Muscle of leg (tissue), 11 donors: ENCODE results near the gene ARFGEF3. TPM values are rescaled to one million over a fixed set of nuclear protein-coding genes. Genes with fewer than 3 reads are reported as not detected.

Experiments used
- DNase-seq: peaks from one replicate; pipeline ENCODE4 v3.0.0; 2013
- H3K27ac ChIP-seq: one replicate; pipeline ENCODE4 v1.5.1; 2013; ENCODE audit warnings: mild to moderate bottlenecking, low read length, control low read depth
- H3K27me3 ChIP-seq: one replicate; pipeline ENCODE4 v1.6.1; 2013; ENCODE audit warnings: low read length; ENCODE audit not compliant: control insufficient read depth, insufficient read depth
- H3K36me3 ChIP-seq: one replicate; pipeline ENCODE4 v1.6.1; 2013; ENCODE audit warnings: low read length; ENCODE audit not compliant: control insufficient read depth, insufficient read depth
- H3K4me1 ChIP-seq: one replicate; pipeline ENCODE4 v1.6.1; 2013; ENCODE audit warnings: low read length; ENCODE audit not compliant: control insufficient read depth, insufficient read depth
- H3K4me3 ChIP-seq: one replicate; pipeline ENCODE4 v1.5.1; 2013; ENCODE audit warnings: low read length, control low read depth
- H3K9me3 ChIP-seq: replicated peaks from 2 replicates; pipeline ENCODE4 v1.6.1; 2013; ENCODE audit warnings: low read depth, low read length; ENCODE audit not compliant: control insufficient read depth
- WGBS: methylation state at CpG from one replicate; pipeline ENCODE4 v1.1.5; 2013; ENCODE audit warnings: missing lambda C conversion rate; ENCODE audit not compliant: insufficient coverage; 5-methylcytosine and 5-hydroxymethylcytosine counted together
- polyA plus RNA-seq, 8 donors: library from polyadenylated mRNA; unstranded; fragments of 120-200 nt; gene quantifications; one replicate each; pipeline versions ENCODE4 v1.2.1 to v1.2.3, GENCODE V29; 2013; ENCODE audit warnings: inconsistent platforms in 1 of 8, low replicate concordance in 1 of 8; ENCODE audit not compliant: insufficient read length in 8 of 8, insufficient read depth in 1 of 8
- total RNA-seq: library from RNA; stranded (reverse); fragments of 120-200 nt; gene quantifications from one replicate; pipeline ENCODE4 v1.2.4, GENCODE V29; 2013

The ARFGEF3 gene
- total and polyA plus RNA-seq, 9 donors = 0.21 to 1.6 (median 0.81) TPM

DNA sequence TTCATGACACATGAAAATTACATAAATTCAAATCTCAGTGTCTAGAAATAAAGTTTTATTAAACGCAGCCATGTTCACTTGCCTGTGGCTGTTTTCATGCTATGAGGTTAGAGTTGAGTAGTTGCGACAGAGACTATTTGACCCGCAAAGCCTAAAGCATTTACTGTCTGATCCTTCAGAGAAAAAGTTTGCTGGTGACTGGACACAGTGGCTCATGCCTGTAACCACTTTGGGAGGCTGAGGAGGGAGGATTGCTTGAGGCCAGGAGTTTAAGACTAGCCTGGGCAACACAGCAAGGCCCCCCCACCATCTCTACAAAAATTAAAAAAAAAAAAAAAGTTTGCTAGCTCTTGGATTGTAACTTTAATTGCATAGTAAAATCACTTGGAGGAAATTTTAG is 225.2 kb downstream of the ARFGEF3 start:
- H3K36me3 ChIP-seq = no peaks in the 10 kb centered on the region
- DNase-seq = no peak
- no peak overlapping the region for H3K4me3 ChIP-seq
- H3K9me3 ChIP-seq = no peaks in the 10 kb centered on the region
- H3K27me3 ChIP-seq = no peaks in the 10 kb centered on the region
- no CpG with 5 or more reads among the region's 3 CpGs for WGBS
- H3K4me1 ChIP-seq = no peaks in the 10 kb centered on the region
- no peak overlapping the region for H3K27ac ChIP-seq

DNA sequence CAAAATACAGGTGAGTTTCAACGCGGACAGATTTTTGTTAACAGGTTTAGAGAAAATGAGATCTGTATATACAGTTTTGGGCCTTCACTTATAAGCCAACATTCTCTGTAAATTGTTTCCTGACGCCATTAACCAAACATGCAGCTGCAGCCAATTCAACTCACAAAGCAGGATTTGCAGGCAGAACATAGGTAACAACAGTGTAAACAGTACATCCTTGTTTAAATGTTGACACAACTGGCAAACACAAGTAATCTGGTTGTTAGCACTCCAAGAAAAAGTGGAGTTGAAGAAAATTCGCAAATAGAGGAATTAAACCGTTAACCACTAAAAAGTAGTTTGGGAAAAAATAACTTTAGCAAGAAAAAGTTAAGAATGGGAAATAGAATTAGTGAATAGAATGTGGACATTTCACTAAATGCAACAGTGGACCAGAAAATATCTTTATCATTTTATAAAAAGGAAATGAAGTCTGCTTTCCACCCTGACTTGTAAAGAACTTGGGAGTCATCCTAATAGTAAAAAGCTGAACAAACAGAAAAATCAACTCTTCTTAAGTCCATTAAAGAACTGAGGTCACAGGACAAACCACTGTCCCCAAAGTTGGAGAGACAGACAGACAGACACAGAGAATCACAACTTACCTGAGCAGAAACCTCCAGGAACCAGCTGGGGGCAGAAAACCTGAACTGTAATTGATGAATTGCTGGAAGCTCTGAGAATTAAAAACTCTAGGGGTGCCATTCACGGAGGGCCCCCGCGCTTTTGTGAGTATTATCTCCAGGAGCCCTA is 226.0 kb downstream of the ARFGEF3 start:
- WGBS = no CpG with 5 or more reads among the region's 8 CpGs
- Histone ChIP-seq H3K36me3 (no peaks in the 10 kb centered on the region), H3K4me1 (no peaks in the 10 kb centered on the region), H3K27ac (no peak overlapping the region), H3K27me3 (no peaks in the 10 kb centered on the region), H3K9me3 (no peaks in the 10 kb centered on the region), H3K4me3 (no peak overlapping the region)
- DNase-seq = no peak

DNA sequence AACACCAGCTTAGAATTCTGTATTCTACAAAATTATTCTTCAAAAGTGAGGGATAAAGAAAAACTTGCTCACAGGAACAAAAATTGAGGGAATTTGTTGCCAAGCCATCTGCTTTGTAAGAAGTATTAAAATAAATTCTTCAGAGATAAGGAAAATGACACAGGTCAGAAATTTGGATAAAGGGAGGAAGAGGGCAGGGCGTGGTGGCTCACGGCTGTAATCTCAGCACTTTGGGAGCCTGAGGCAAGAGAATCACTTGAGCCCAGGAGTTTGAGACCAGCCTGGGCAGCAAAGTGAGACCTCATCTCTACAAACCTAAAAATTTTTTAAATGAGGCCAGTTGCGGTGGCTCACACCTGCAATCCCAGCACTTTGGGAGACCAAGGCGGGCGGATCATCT is 227.8 kb downstream of the ARFGEF3 start:
- DNase-seq = no peak
- Histone ChIP-seq H3K36me3 (no peaks in the 10 kb centered on the region), H3K27ac (no peak overlapping the region), H3K4me1 (no peaks in the 10 kb centered on the region), H3K27me3 (no peaks in the 10 kb centered on the region), H3K4me3 (no peak overlapping the region), H3K9me3 (no peaks in the 10 kb centered on the region)
- 93% methylated on average over 2 of the region's 5 CpGs for WGBS

Other genes starting within 250 kb of the ARFGEF3 start
- gene PERP, start 54.5 kb upstream of the ARFGEF3 start, total RNA-seq = 1.1 TPM
- 10 to 100 TPM in 1 of 8 donors, 1 to 10 TPM in 4, under 1 TPM in 3; 0.44 to 28.8 (median 1.6) TPM for gene PERP, start 54.5 kb upstream of the ARFGEF3 start, polyA plus RNA-seq
- gene PBOV1, start 56.6 kb downstream of the ARFGEF3 start, total RNA-seq = not detected
- gene PBOV1, start 56.6 kb downstream of the ARFGEF3 start, polyA plus RNA-seq = under 1 TPM in 2 of 8 donors, not detected in 6; 0.07 to 0.10 TPM
- gene SMIM28, start 216.0 kb downstream of the ARFGEF3 start, total RNA-seq = not detected
- not detected for gene SMIM28, start 216.0 kb downstream of the ARFGEF3 start, polyA plus RNA-seq
- 41.7 TPM for gene HEBP2, start 242.3 kb downstream of the ARFGEF3 start, total RNA-seq
- gene HEBP2, start 242.3 kb downstream of the ARFGEF3 start, polyA plus RNA-seq = 10 to 100 TPM; 24.9 to 46.3 (median 35.4) TPM